OCI-LY1 (cell line): ENCODE measurements around the gene SLC9A9.

Experiments
- EZH2 ChIP-seq: fragments of 200-600 bp; sonication (generic), shearing (Covaris generic); IDR thresholded peaks from 2 replicates; pipeline ENCODE4 v1.8.0; 2017; ENCODE audit warnings: borderline replicate concordance, mixed run types, mild to moderate bottlenecking, antibody characterized with exemption, low read length, moderate library complexity, mixed read lengths
- TF ChIP-seq, protein P1 (sequence below): fragments of 200-600 bp; sonication (generic), shearing (Covaris generic); IDR thresholded peaks from 2 replicates; pipeline ENCODE4 v1.5.1; 2017; ENCODE audit warnings: mild to moderate bottlenecking, antibody characterized with exemption, low read length, moderate library complexity, mixed read lengths

DNA sequence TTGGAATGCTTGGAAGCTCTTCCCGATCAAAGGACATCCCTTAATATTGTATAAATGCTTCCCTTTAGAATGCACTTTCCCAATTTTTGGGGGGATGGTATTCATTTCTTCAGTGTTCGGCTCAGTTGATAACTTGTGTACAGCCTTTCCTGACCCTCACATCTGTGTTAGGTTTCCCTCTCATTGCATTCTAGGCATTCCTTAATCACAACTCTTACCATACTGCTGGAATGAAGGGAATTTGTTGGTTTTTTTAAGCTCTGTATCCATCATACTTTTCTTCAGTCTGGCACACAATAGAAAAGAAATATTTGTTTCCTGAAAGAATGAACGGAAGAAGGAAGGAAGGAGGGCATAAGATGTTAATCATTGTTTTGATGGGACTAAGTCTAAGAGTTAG is 609.2 kb downstream of the SLC9A9 start:
- TF ChIP-seq, protein P1, sequence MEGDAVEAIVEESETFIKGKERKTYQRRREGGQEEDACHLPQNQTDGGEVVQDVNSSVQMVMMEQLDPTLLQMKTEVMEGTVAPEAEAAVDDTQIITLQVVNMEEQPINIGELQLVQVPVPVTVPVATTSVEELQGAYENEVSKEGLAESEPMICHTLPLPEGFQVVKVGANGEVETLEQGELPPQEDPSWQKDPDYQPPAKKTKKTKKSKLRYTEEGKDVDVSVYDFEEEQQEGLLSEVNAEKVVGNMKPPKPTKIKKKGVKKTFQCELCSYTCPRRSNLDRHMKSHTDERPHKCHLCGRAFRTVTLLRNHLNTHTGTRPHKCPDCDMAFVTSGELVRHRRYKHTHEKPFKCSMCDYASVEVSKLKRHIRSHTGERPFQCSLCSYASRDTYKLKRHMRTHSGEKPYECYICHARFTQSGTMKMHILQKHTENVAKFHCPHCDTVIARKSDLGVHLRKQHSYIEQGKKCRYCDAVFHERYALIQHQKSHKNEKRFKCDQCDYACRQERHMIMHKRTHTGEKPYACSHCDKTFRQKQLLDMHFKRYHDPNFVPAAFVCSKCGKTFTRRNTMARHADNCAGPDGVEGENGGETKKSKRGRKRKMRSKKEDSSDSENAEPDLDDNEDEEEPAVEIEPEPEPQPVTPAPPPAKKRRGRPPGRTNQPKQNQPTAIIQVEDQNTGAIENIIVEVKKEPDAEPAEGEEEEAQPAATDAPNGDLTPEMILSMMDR: no peak
- no peak for TF ChIP-seq EZH2
